CD8-positive, alpha-beta memory T cell (primary cell): ENCODE data around the gene MST1. TPM values are rescaled to one million over a fixed set of nuclear protein-coding genes. Genes with fewer than 3 reads are reported as not detected.

Source experiments
- CTCF ChIA-PET: fragments of 350-600 bp; sonication (Branson Sonifier 250); formaldehyde crosslinking; loops from one replicate; lab custom pipeline; 2021; ENCODE audit warnings: antibody characterized with exemption; lab: Charles Lee
- POLR2A ChIA-PET: fragments of 350-600 bp; sonication (Branson Sonifier 250); formaldehyde crosslinking; loops from one replicate; lab custom pipeline; 2021; ENCODE audit warnings: antibody characterized with exemption; lab: Charles Lee
- DNase-seq, 5 donors: peaks; one replicate each; pipeline versions ENCODE4 v3.0.0 to v3.0.0-alpha.2; 2020 to 2022; ENCODE audit warnings: mixed read lengths in 1 of 5
- H3K27ac ChIP-seq: one replicate; pipeline ENCODE4 v1.7.0; 2013; ENCODE audit warnings: low read depth, mild to moderate bottlenecking, low read length, moderate library complexity
- H3K27me3 ChIP-seq: 2 replicates; pipeline ENCODE4 v1.7.0; 2013; ENCODE audit warnings: low read length, mild to moderate bottlenecking; ENCODE audit not compliant: insufficient read depth, poor library complexity, severe bottlenecking
- H3K36me3 ChIP-seq: 2 replicates; pipeline ENCODE4 v1.7.0; 2013; ENCODE audit warnings: mild to moderate bottlenecking, low read length, moderate library complexity; ENCODE audit not compliant: insufficient read depth
- H3K4me1 ChIP-seq: 2 replicates; pipeline ENCODE4 v1.7.0; 2013; ENCODE audit warnings: mild to moderate bottlenecking, low read length, moderate library complexity; ENCODE audit not compliant: insufficient read depth
- H3K4me3 ChIP-seq: 2 replicates; pipeline ENCODE4 v1.7.0; 2013; ENCODE audit warnings: mild to moderate bottlenecking, low read length
- H3K9me3 ChIP-seq: 2 replicates; pipeline ENCODE4 v1.7.0; 2013; ENCODE audit warnings: mild to moderate bottlenecking, low read length
- H3K27ac Mint-ChIP-seq, 8 donors: one replicate each; pipeline ENCODE4 v1.8.0; 2020 to 2021; ENCODE audit warnings: mixed read lengths in 8 of 8, mild to moderate bottlenecking in 6 of 8, inconsistent platforms in 3 of 8, moderate library complexity in 3 of 8
- H3K27me3 Mint-ChIP-seq, 2 donors: one replicate each; pipeline ENCODE4 v1.8.0; 2020 to 2021; ENCODE audit warnings: mixed read lengths in 2 of 2, mild to moderate bottlenecking in 1 of 2, moderate library complexity in 1 of 2
- H3K36me3 Mint-ChIP-seq, 3 donors: one replicate each; pipeline ENCODE4 v1.8.0; 2020 to 2021; ENCODE audit warnings: mixed read lengths in 3 of 3, inconsistent platforms in 1 of 3, mild to moderate bottlenecking in 1 of 3
- H3K4me1 Mint-ChIP-seq, 3 donors: one replicate each; pipeline ENCODE4 v1.8.0; 2020 to 2021; ENCODE audit warnings: mixed read lengths in 3 of 3, inconsistent platforms in 1 of 3, mild to moderate bottlenecking in 1 of 3
- H3K4me3 Mint-ChIP-seq, 7 donors: one replicate each; pipeline ENCODE4 v1.8.0; 2020 to 2021; ENCODE audit warnings: mixed read lengths in 7 of 7, mild to moderate bottlenecking in 6 of 7, moderate library complexity in 4 of 7, inconsistent platforms in 2 of 7
- H3K9me3 Mint-ChIP-seq, 5 donors: one replicate each; pipeline ENCODE4 v1.8.0; 2020 to 2022; ENCODE audit warnings: mixed read lengths in 5 of 5, mild to moderate bottlenecking in 3 of 5, moderate library complexity in 2 of 5, inconsistent platforms in 1 of 5
- polyA plus RNA-seq: library from polyadenylated mRNA; unstranded; fragments of 300-500 nt; fragmentation: Illumina TruSeq; gene quantifications from one replicate; pipeline ENCODE4 v1.2.3, GENCODE V29; 2021
- total RNA-seq, 2 experiments: library from RNA; stranded (reverse); gene quantifications; one replicate each; pipeline ENCODE4 v1.2.3, GENCODE V29; 2021

MST1 gene
- total and polyA plus RNA-seq, 3 experiments from 2014 or later: 0.31 to 8.5 (median 6.0) TPM

GRCh38 chr3:49657208-49657915 lies 31.9 kb downstream of the MST1 start:
- no peak for DNase-seq
- no peaks in the 10 kb centered on the region for H3K36me3 Mint-ChIP-seq
- no peaks in the 10 kb centered on the region for H3K36me3 ChIP-seq
- no peak overlapping the region for H3K27ac ChIP-seq
- no peaks in the 10 kb centered on the region for H3K4me1 ChIP-seq
- ChIA-PET POLR2A (no interaction called here), CTCF (interaction anchor here (1.8 kb wide), 1 partner anchor 117 kb away, joined by 7 read pairs; no protein-coding TSS in a partner anchor)
- no peaks in the 10 kb centered on the region for H3K4me1 Mint-ChIP-seq
- H3K4me3 Mint-ChIP-seq: no peak overlapping the region
- no peak overlapping the region for H3K27ac Mint-ChIP-seq
- no peak overlapping the region for H3K4me3 ChIP-seq
- no peaks in the 10 kb centered on the region for H3K9me3 ChIP-seq
- no peaks in the 10 kb centered on the region for H3K27me3 ChIP-seq
- H3K27me3 Mint-ChIP-seq: peaks cover 3 to 5% of the 10 kb centered on the region in 2 donors
- no peaks in the 10 kb centered on the region for H3K9me3 Mint-ChIP-seq

GRCh38 chr3:49656541-49657112 lies 32.6 kb downstream of the MST1 start:
- Histone ChIP-seq H3K4me1 (no peaks in the 10 kb centered on the region), H3K4me3 (no peak overlapping the region), H3K27me3 (no peaks in the 10 kb centered on the region), H3K9me3 (no peaks in the 10 kb centered on the region), H3K27ac (no peak overlapping the region), H3K36me3 (no peaks in the 10 kb centered on the region)
- POLR2A ChIA-PET: no interaction called here
- DNase-seq: no peak
- H3K9me3 Mint-ChIP-seq: no peaks in the 10 kb centered on the region
- H3K27ac Mint-ChIP-seq: no peak overlapping the region
- H3K4me1 Mint-ChIP-seq: no peaks in the 10 kb centered on the region
- no peaks in the 10 kb centered on the region for H3K36me3 Mint-ChIP-seq
- peaks cover 3 to 5% of the 10 kb centered on the region in 2 donors for H3K27me3 Mint-ChIP-seq
- CTCF ChIA-PET: interaction anchor here (0.8 kb wide), 1 partner anchor 117 kb away, joined by 4 read pairs; no protein-coding TSS in a partner anchor
- no peak overlapping the region for H3K4me3 Mint-ChIP-seq

DNA sequence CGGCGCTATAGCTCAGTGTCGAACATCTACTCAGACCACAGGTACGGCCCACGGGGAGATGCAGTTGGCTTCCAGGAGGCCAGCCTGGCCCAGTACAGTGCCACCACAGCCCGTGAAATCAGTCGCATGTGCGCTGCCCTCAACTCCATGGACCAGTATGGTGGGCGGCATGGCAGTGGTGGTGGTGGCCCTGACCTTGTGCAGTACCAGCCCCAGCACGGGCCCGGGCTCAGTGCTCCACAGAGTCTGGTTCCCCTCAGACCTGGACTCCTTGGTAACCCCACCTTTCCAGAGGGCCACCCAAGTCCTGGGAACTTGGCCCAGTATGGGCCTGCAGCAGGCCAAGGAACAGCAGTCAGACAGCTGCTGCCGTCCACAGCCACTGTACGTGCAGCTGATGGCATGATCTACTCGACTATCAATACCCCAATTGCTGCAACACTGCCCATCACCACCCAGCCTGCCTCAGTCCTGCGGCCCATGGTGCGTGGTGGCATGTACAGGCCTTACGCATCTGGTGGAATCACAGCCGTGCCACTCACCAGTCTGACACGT lies 33.5 kb downstream of the MST1 start:
- Mint-ChIP-seq H3K27ac (no peak overlapping the region), H3K27me3 (peaks cover 3 to 5% of the 10 kb centered on the region in 2 donors), H3K36me3 (no peaks in the 10 kb centered on the region), H3K4me1 (no peaks in the 10 kb centered on the region), H3K9me3 (no peaks in the 10 kb centered on the region), H3K4me3 (no peak overlapping the region)
- DNase-seq: no peak
- no peak overlapping the region for H3K27ac ChIP-seq
- H3K4me3 ChIP-seq: no peak overlapping the region
- POLR2A ChIA-PET: no interaction called here
- H3K4me1 ChIP-seq: no peaks in the 10 kb centered on the region
- H3K9me3 ChIP-seq: no peaks in the 10 kb centered on the region
- CTCF ChIA-PET: interaction anchor here (0.8 kb wide), 1 partner anchor 116 kb away, joined by 4 read pairs; no protein-coding TSS in a partner anchor
- no peaks in the 10 kb centered on the region for H3K27me3 ChIP-seq
- no peaks in the 10 kb centered on the region for H3K36me3 ChIP-seq

- Histone ChIP-seq H3K27ac (no peak overlapping the region), H3K4me3 (no peak overlapping the region), H3K4me1 (no peaks in the 10 kb centered on the region), H3K27me3 (no peaks in the 10 kb centered on the region), H3K36me3 (no peaks in the 10 kb centered on the region), H3K9me3 (no peaks in the 10 kb centered on the region)
- Mint-ChIP-seq H3K4me1 (no peaks in the 10 kb centered on the region), H3K27me3 (peaks cover 3 to 5% of the 10 kb centered on the region in 2 donors), H3K36me3 (no peaks in the 10 kb centered on the region), H3K9me3 (no peaks in the 10 kb centered on the region), H3K27ac (no peak overlapping the region), H3K4me3 (no peak overlapping the region)
- CTCF ChIA-PET: no interaction called here
- no peak for DNase-seq
- POLR2A ChIA-PET: no interaction called here
Measured at GRCh38 chr3:49654955-49655556, 34.2 kb downstream of the MST1 start.

GRCh38 chr3:49654176-49654825 lies 35.0 kb downstream of the MST1 start:
- H3K36me3 ChIP-seq: no peaks in the 10 kb centered on the region
- CTCF ChIA-PET: no interaction called here
- H3K27me3 ChIP-seq: no peaks in the 10 kb centered on the region
- POLR2A ChIA-PET: no interaction called here
- Mint-ChIP-seq H3K4me3 (no peak overlapping the region), H3K27me3 (peaks cover 3 to 5% of the 10 kb centered on the region in 2 donors), H3K4me1 (no peaks in the 10 kb centered on the region), H3K27ac (no peak overlapping the region), H3K9me3 (no peaks in the 10 kb centered on the region), H3K36me3 (no peaks in the 10 kb centered on the region)
- H3K4me3 ChIP-seq: no peak overlapping the region
- H3K9me3 ChIP-seq: no peaks in the 10 kb centered on the region
- no peak overlapping the region for H3K27ac ChIP-seq
- no peaks in the 10 kb centered on the region for H3K4me1 ChIP-seq
- no peak for DNase-seq

DNA sequence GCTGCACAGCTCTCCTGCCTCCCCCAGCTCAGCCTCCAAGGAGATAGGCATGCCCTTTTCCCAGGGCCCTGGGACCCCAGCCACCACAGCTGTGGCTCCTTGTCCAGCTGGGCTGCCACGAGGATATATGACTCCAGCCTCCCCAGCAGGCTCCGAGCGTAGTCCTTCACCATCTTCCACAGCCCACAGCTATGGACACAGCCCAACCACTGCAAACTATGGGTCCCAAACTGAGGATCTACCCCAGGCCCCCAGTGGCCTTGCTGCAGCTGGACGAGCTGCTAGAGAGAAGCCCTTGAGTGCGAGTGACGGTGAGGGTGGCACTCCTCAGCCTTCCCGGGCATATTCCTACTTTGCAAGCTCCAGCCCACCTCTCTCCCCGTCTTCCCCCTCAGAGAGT lies 35.7 kb downstream of the MST1 start:
- CTCF ChIA-PET: no interaction called here
- no peaks in the 10 kb centered on the region for H3K4me1 Mint-ChIP-seq
- H3K36me3 Mint-ChIP-seq: no peaks in the 10 kb centered on the region
- Histone ChIP-seq H3K27ac (no peak overlapping the region), H3K36me3 (no peaks in the 10 kb centered on the region), H3K4me3 (no peak overlapping the region), H3K27me3 (no peaks in the 10 kb centered on the region), H3K9me3 (no peaks in the 10 kb centered on the region), H3K4me1 (no peaks in the 10 kb centered on the region)
- POLR2A ChIA-PET: no interaction called here
- DNase-seq: no peak
- H3K9me3 Mint-ChIP-seq: no peaks in the 10 kb centered on the region
- no peak overlapping the region for H3K27ac Mint-ChIP-seq
- H3K4me3 Mint-ChIP-seq: no peak overlapping the region
- H3K27me3 Mint-ChIP-seq: peaks cover 2 to 5% of the 10 kb centered on the region in 2 donors

GRCh38 chr3:49652903-49653415 lies 36.3 kb downstream of the MST1 start:
- no peaks in the 10 kb centered on the region for H3K9me3 Mint-ChIP-seq
- ChIA-PET CTCF (no interaction called here), POLR2A (no interaction called here)
- no peak overlapping the region for H3K27ac ChIP-seq
- no peaks in the 10 kb centered on the region for H3K4me1 ChIP-seq
- H3K27me3 Mint-ChIP-seq: peaks cover 1 to 5% of the 10 kb centered on the region in 2 donors
- H3K36me3 ChIP-seq: no peaks in the 10 kb centered on the region
- no peaks in the 10 kb centered on the region for H3K27me3 ChIP-seq
- H3K4me3 ChIP-seq: no peak overlapping the region
- DNase-seq: no peak
- no peaks in the 10 kb centered on the region for H3K36me3 Mint-ChIP-seq
- no peak overlapping the region for H3K27ac Mint-ChIP-seq
- H3K9me3 ChIP-seq: no peaks in the 10 kb centered on the region
- no peaks in the 10 kb centered on the region for H3K4me1 Mint-ChIP-seq
- H3K4me3 Mint-ChIP-seq: no peak overlapping the region
